Mesendoderm (in vitro differentiated cells): ENCODE results near the gene SLC8A1.
A peak's percentile ranks its signal among the peaks of the same experiment; 100 is the strongest.

Experiments
- DNase-seq: peaks from one replicate; pipeline ENCODE4 v3.0.0; 2013
- H2AK5ac ChIP-seq: 2 replicates; pipeline ENCODE4 v1.6.1; 2013; ENCODE audit warnings: low read length, inconsistent platforms
- H2BK120ac ChIP-seq: 2 replicates; pipeline ENCODE4 v1.6.1; 2013; ENCODE audit warnings: low read depth, mild to moderate bottlenecking, low read length, moderate library complexity, mixed read lengths
- H2BK15ac ChIP-seq: replicated peaks from 2 replicates; pipeline ENCODE4 v1.6.1; 2013; ENCODE audit warnings: low read depth, mild to moderate bottlenecking, moderate library complexity
- H2BK5ac ChIP-seq: 2 replicates; pipeline ENCODE4 v1.6.1; 2013; ENCODE audit warnings: low read length, inconsistent platforms
- H3K18ac ChIP-seq: 2 replicates; pipeline ENCODE4 v1.6.1; 2013; ENCODE audit warnings: mild to moderate bottlenecking, low read length, mixed read lengths
- H3K23ac ChIP-seq: one replicate; pipeline ENCODE4 v1.6.1; 2013; ENCODE audit warnings: low read length
- H3K27ac ChIP-seq: 2 replicates; pipeline ENCODE4 v1.5.1; 2013; ENCODE audit warnings: low read depth, mild to moderate bottlenecking, inconsistent platforms, low read length, moderate library complexity
- H3K27me3 ChIP-seq: 2 replicates; pipeline ENCODE4 v1.6.1; 2013; ENCODE audit warnings: low read length, control low read depth, mild to moderate bottlenecking, inconsistent platforms; ENCODE audit not compliant: insufficient read depth, poor library complexity
- H3K36me3 ChIP-seq: 2 replicates; pipeline ENCODE4 v1.6.1; 2013; ENCODE audit warnings: low read length, inconsistent platforms; ENCODE audit not compliant: control insufficient read depth, insufficient read depth
- H3K4ac ChIP-seq: one replicate; pipeline ENCODE4 v1.6.1; 2013; ENCODE audit warnings: low read depth, mild to moderate bottlenecking, low read length, moderate library complexity
- H3K4me1 ChIP-seq: 2 replicates; pipeline ENCODE4 v1.6.1; 2013; ENCODE audit warnings: low read depth, low read length, inconsistent platforms; ENCODE audit not compliant: control insufficient read depth
- H3K4me2 ChIP-seq: 2 replicates; pipeline ENCODE4 v1.6.1; 2013; ENCODE audit warnings: low read length
- H3K4me3 ChIP-seq: 2 replicates; pipeline ENCODE4 v1.5.1; 2013; ENCODE audit warnings: mild to moderate bottlenecking, low read length
- H3K56ac ChIP-seq: one replicate; pipeline ENCODE4 v1.6.1; 2013; ENCODE audit warnings: low read length
- H3K79me1 ChIP-seq: 2 replicates; pipeline ENCODE4 v1.6.1; 2013; ENCODE audit warnings: low read length, inconsistent platforms
- H3K79me2 ChIP-seq: 2 replicates; pipeline ENCODE4 v1.6.1; 2013; ENCODE audit warnings: mild to moderate bottlenecking, low read length; ENCODE audit not compliant: control insufficient read depth, insufficient read depth
- H3K9ac ChIP-seq: 2 replicates; pipeline ENCODE4 v1.6.1; 2013; ENCODE audit warnings: low read length, inconsistent platforms
- H4K5ac ChIP-seq: one replicate; pipeline ENCODE4 v1.6.1; 2013; ENCODE audit warnings: low read length
- H4K8ac ChIP-seq: one replicate; pipeline ENCODE4 v1.6.1; 2013; ENCODE audit warnings: low read depth, mild to moderate bottlenecking, control low read depth, low read length, moderate library complexity
- WGBS: extraction: QIAGEN DNeasy Blood & Tissue Kit; methylation state at CpG from one replicate; pipeline ENCODE4 v1.1.7; 2013; ENCODE audit warnings: low lambda C conversion rate, missing lambda C conversion rate; ENCODE audit not compliant: insufficient coverage; ENCODE audit errors: extremely low coverage; 5-methylcytosine and 5-hydroxymethylcytosine counted together

Gene SLC8A1

GRCh38 chr2:40299781-40300180, 152.1 kb downstream of the SLC8A1 start:
- Histone ChIP-seq H3K79me2 (no peaks in the 10 kb centered on the region), H3K4me2 (no peak overlapping the region), H3K4me1 (peaks cover 11% of the 10 kb centered on the region), H3K36me3 (no peaks in the 10 kb centered on the region), H2AK5ac (no peak overlapping the region), H4K8ac (no peak overlapping the region), H3K56ac (no peak overlapping the region), H2BK5ac (no peak overlapping the region), H3K4me3 (no peak overlapping the region), H2BK15ac (no peak overlapping the region), H2BK120ac (no peak overlapping the region), H3K27me3 (no peaks in the 10 kb centered on the region), H3K4ac (no peak overlapping the region), H3K18ac (no peak overlapping the region), H3K23ac (no peak overlapping the region), H4K5ac (no peak overlapping the region), H3K9ac (no peak overlapping the region), H3K79me1 (no peaks in the 10 kb centered on the region), H3K27ac (peak overlapping the region; percentile 47)
- peak; percentile 60 for DNase-seq
- WGBS, result no CpG with 5 or more reads among the region's 2 CpGs

GRCh38 chr2:40299173-40299572, 152.7 kb downstream of the SLC8A1 start:
- H3K56ac ChIP-seq, result no peak overlapping the region
- no peak overlapping the region for H2AK5ac ChIP-seq
- no peak overlapping the region for H2BK15ac ChIP-seq
- peaks cover 7% of the 10 kb centered on the region for H3K4me1 ChIP-seq
- H3K79me2 ChIP-seq, result no peaks in the 10 kb centered on the region
- H3K4ac ChIP-seq, result no peak overlapping the region
- H3K18ac ChIP-seq, result no peak overlapping the region
- DNase-seq, result no peak
- no peak overlapping the region for H2BK120ac ChIP-seq
- no peak overlapping the region for H3K23ac ChIP-seq
- peak overlapping the region; percentile 47 for H3K27ac ChIP-seq
- no peaks in the 10 kb centered on the region for H3K79me1 ChIP-seq
- no peaks in the 10 kb centered on the region for H3K27me3 ChIP-seq
- no peak overlapping the region for H4K5ac ChIP-seq
- no peak overlapping the region for H3K4me2 ChIP-seq
- no peaks in the 10 kb centered on the region for H3K36me3 ChIP-seq
- H3K4me3 ChIP-seq, result no peak overlapping the region
- no CpG with 5 or more reads among the region's 1 CpG for WGBS
- no peak overlapping the region for H2BK5ac ChIP-seq
- no peak overlapping the region for H4K8ac ChIP-seq
- no peak overlapping the region for H3K9ac ChIP-seq

GRCh38 chr2:40298026-40298425, 153.9 kb downstream of the SLC8A1 start:
- Histone ChIP-seq H3K18ac (no peak overlapping the region), H3K9ac (no peak overlapping the region), H4K8ac (no peak overlapping the region), H3K4me2 (no peak overlapping the region), H3K4ac (no peak overlapping the region), H2AK5ac (no peak overlapping the region), H3K36me3 (no peaks in the 10 kb centered on the region), H3K27me3 (no peaks in the 10 kb centered on the region), H3K23ac (no peak overlapping the region), H4K5ac (no peak overlapping the region), H3K4me1 (peaks cover 7% of the 10 kb centered on the region), H3K79me2 (no peaks in the 10 kb centered on the region), H3K79me1 (no peaks in the 10 kb centered on the region), H3K56ac (no peak overlapping the region), H3K27ac (no peak overlapping the region), H3K4me3 (no peak overlapping the region), H2BK15ac (no peak overlapping the region), H2BK120ac (no peak overlapping the region), H2BK5ac (no peak overlapping the region)
- WGBS, result no CpG with 5 or more reads among the region's 3 CpGs
- DNase-seq, result no peak

- WGBS, result no CpG with 5 or more reads among the region's 1 CpG
- H3K9ac ChIP-seq, result no peak overlapping the region
- no peaks in the 10 kb centered on the region for H3K79me1 ChIP-seq
- H4K8ac ChIP-seq, result no peak overlapping the region
- no peak overlapping the region for H3K27ac ChIP-seq
- DNase-seq, result no peak
- no peak overlapping the region for H2BK15ac ChIP-seq
- H3K18ac ChIP-seq, result no peak overlapping the region
- H3K4me2 ChIP-seq, result no peak overlapping the region
- no peak overlapping the region for H2BK120ac ChIP-seq
- no peaks in the 10 kb centered on the region for H3K79me2 ChIP-seq
- no peak overlapping the region for H3K4me3 ChIP-seq
- no peak overlapping the region for H2AK5ac ChIP-seq
- H3K4me1 ChIP-seq, result no peaks in the 10 kb centered on the region
- H2BK5ac ChIP-seq, result no peak overlapping the region
- no peaks in the 10 kb centered on the region for H3K27me3 ChIP-seq
- no peak overlapping the region for H3K56ac ChIP-seq
- no peak overlapping the region for H3K23ac ChIP-seq
- no peak overlapping the region for H3K4ac ChIP-seq
- H3K36me3 ChIP-seq, result no peaks in the 10 kb centered on the region
- no peak overlapping the region for H4K5ac ChIP-seq
These were observed 159.6 kb downstream of the SLC8A1 start for GRCh38 chr2:40292291-40292690.

GRCh38 chr2:40289771-40290404, 162.0 kb downstream of the SLC8A1 start:
- no peak for DNase-seq
- no peaks in the 10 kb centered on the region for H3K79me2 ChIP-seq
- H3K4me3 ChIP-seq, result no peak overlapping the region
- H3K4me2 ChIP-seq, result no peak overlapping the region
- no peak overlapping the region for H3K18ac ChIP-seq
- H2BK5ac ChIP-seq, result no peak overlapping the region
- H2BK15ac ChIP-seq, result no peak overlapping the region
- H4K8ac ChIP-seq, result no peak overlapping the region
- no peaks in the 10 kb centered on the region for H3K79me1 ChIP-seq
- no peak overlapping the region for H3K56ac ChIP-seq
- H2AK5ac ChIP-seq, result no peak overlapping the region
- WGBS, result no CpG with 5 or more reads among the region's 7 CpGs
- H3K23ac ChIP-seq, result no peak overlapping the region
- no peak overlapping the region for H3K27ac ChIP-seq
- no peaks in the 10 kb centered on the region for H3K36me3 ChIP-seq
- H3K4ac ChIP-seq, result no peak overlapping the region
- no peak overlapping the region for H2BK120ac ChIP-seq
- H3K9ac ChIP-seq, result no peak overlapping the region
- no peaks in the 10 kb centered on the region for H3K27me3 ChIP-seq
- no peak overlapping the region for H4K5ac ChIP-seq
- no peaks in the 10 kb centered on the region for H3K4me1 ChIP-seq

- Histone ChIP-seq H4K8ac (no peak overlapping the region), H2BK15ac (no peak overlapping the region), H3K79me1 (no peaks in the 10 kb centered on the region), H3K9ac (no peak overlapping the region), H3K56ac (no peak overlapping the region), H4K5ac (no peak overlapping the region), H3K36me3 (no peaks in the 10 kb centered on the region), H2BK5ac (no peak overlapping the region), H3K27ac (no peak overlapping the region), H3K4me3 (no peak overlapping the region), H3K4ac (no peak overlapping the region), H3K27me3 (no peaks in the 10 kb centered on the region), H3K4me2 (no peak overlapping the region), H3K4me1 (no peaks in the 10 kb centered on the region), H2BK120ac (no peak overlapping the region), H3K18ac (no peak overlapping the region), H3K79me2 (no peaks in the 10 kb centered on the region), H3K23ac (no peak overlapping the region), H2AK5ac (no peak overlapping the region)
- no CpG with 5 or more reads among the region's 3 CpGs for WGBS
- DNase-seq, result peak; percentile 13
These were observed 164.1 kb downstream of the SLC8A1 start for GRCh38 chr2:40287773-40288172.
